ENCODE data around the gene LHFPL3.
"Not testable (repeated sequence)": the region's sequence is repeated elsewhere in the genome, so short reads cannot be mapped to it uniquely, and the experiment has no call there.

Gene LHFPL3

GRCh38 chr7:104482362-104483037, 154.1 kb downstream of the LHFPL3 start:
- DNase-seq (ENCODE audit: low read depth in 2 of 2) = no peak

DNA sequence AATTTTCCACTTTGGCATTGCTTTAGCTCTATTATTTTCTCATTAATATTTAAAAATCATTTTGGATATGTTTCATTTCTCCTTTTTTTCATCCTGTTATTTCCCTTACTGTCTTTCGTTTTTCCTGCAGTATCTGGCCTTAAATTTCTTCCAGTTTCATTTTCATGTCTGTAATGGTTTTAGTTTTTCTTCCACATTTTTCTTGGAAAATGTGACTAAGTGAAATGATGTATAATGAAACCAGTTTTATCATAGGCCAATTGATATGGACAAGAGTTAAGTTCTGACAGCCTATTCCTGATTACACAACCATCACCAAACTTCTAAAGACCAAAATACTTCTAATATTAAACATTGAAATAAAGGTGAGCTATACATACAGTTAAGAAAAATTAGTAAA, 158.5 kb downstream of the LHFPL3 start:
- DNase-seq (ENCODE audit: low read depth in 2 of 2) = no peak

GRCh38 chr7:104487642-104488041, 159.2 kb downstream of the LHFPL3 start:
- no peak for DNase-seq (ENCODE audit: low read depth in 2 of 2)

- DNase-seq (ENCODE audit: low read depth in 2 of 2) = no peak
Measured at GRCh38 chr7:104497379-104497967, 169.1 kb downstream of the LHFPL3 start.

- no peak for DNase-seq (ENCODE audit: low read depth in 2 of 2)
Measured at GRCh38 chr7:104499975-104500374, 171.6 kb downstream of the LHFPL3 start.

GRCh38 chr7:104509874-104510273, 181.5 kb downstream of the LHFPL3 start:
- no peak for DNase-seq (ENCODE audit: low read depth in 2 of 2)

DNA sequence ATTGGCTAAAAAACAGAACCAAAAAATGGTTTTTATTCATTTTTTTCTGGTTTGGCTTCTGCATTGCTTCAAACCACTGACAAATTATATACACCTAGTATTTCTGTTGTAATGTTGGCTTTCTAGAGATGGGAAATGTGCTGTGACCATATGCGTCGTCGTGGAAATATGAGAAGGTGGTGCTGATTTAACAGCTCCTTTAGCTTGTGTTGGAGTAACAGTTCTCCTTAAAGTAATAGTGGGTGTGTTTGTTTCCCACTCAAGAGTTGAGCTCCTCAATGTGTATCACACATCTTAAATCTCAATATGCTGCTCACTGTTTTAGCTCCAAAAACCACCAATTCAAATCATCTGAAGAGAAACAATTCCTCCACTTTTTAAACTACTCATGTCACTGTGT, 196.4 kb downstream of the LHFPL3 start:
- DNase-seq (ENCODE audit: low read depth in 2 of 2) = no peak

GRCh38 chr7:104528142-104528541, 199.7 kb downstream of the LHFPL3 start:
- DNase-seq (ENCODE audit: low read depth in 2 of 2) = no peak

DNA sequence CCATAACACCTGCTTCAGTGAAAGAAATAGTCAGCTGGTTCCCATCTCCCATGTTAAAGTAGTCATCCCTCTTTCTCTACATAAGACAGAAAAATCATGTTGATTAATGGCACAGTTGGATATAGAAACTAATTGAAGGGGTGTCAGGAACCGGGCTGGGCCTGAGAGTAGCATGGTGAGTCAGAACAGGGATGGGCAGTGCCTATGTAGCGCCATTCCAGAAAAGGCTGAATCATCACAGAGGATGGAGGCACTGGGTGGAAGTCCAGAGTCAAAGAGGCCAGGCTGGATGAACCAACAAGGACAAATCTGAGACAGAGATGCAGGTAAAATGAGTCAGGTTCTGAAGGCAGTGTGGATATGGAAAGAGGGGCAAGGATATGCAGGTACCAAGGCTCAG, 201.2 kb downstream of the LHFPL3 start:
- no peak for DNase-seq (ENCODE audit: low read depth in 2 of 2)

GRCh38 chr7:104530251-104530650, 201.8 kb downstream of the LHFPL3 start:
- no peak for DNase-seq (ENCODE audit: low read depth in 2 of 2)

GRCh38 chr7:104534149-104534548, 205.7 kb downstream of the LHFPL3 start:
- DNase-seq (ENCODE audit: low read depth in 2 of 2) = no peak

- DNase-seq (ENCODE audit: low read depth in 2 of 2) = no peak
Measured at GRCh38 chr7:104535841-104536240, 207.4 kb downstream of the LHFPL3 start.

DNA sequence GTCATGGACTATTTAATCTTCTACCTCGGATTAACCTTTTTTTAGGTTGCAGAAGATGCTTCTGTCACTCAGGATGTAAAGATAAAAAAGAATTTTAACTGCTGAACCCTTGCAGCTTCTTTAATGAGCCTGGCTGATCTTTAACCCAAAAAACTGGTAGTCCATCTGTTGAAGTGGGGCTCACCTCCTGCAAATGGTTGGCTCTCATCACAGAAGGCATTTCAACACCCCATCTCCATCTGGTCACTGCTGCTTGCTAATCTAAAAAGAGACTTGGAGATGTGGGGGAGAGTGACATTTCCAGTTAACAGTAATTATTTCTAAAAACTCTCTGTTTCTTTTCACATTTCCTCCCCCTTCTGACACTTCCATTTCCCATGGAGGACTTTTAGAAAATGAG, 208.6 kb downstream of the LHFPL3 start:
- no peak for DNase-seq (ENCODE audit: low read depth in 2 of 2)

- DNase-seq (ENCODE audit: low read depth in 2 of 2) = no peak
Measured at GRCh38 chr7:104538152-104538551, 209.7 kb downstream of the LHFPL3 start.

- no peak for DNase-seq (ENCODE audit: low read depth in 2 of 2)
Measured at GRCh38 chr7:104541897-104542296, 213.5 kb downstream of the LHFPL3 start.

DNA sequence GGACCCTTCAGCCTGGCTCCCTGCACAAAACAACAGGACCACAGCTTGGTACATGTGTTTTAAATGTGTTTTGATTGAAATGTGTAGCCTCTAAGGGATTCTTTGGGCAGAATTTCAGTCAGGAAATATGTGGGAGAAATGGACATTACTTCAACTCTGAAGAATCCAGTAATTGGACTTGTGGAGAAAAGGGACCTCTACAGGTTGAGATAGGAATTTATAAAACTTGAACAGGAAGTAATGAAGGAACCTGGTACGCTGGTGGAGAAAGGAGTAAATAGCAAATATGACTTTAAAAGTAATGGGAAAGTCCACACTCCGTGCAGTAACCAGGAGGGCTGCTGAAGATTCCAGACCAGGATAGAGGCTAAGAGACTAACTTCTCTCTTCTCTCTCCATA, 220.5 kb downstream of the LHFPL3 start:
- DNase-seq (ENCODE audit: low read depth in 2 of 2) = no peak

GRCh38 chr7:104550362-104550761, 222.0 kb downstream of the LHFPL3 start:
- no peak for DNase-seq (ENCODE audit: low read depth in 2 of 2)

- DNase-seq (ENCODE audit: low read depth in 2 of 2) = no peak
Measured at GRCh38 chr7:104551226-104551625, 222.8 kb downstream of the LHFPL3 start.

DNA sequence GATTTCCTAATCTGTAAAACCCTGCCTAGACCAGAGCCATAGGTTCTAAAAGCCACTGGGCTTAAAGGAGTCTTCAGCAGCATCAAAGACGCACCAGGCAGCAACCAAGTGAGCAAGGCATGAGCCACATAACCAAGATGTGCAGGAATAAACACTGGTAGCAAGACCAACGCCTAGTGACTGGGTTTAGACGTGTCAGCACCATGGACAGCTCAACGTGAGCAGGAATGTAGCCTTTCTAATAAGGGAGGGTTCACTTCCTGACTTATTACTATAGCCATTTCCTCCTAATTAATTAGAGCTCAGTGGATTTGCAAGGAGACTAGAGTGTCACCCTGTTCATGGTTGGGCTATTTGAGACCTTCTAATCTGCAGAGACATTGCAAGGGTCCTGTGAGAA, 223.7 kb downstream of the LHFPL3 start:
- peak in 1 of 2 experiments; percentile 2 for DNase-seq (ENCODE audit: low read depth in 2 of 2)

DNA sequence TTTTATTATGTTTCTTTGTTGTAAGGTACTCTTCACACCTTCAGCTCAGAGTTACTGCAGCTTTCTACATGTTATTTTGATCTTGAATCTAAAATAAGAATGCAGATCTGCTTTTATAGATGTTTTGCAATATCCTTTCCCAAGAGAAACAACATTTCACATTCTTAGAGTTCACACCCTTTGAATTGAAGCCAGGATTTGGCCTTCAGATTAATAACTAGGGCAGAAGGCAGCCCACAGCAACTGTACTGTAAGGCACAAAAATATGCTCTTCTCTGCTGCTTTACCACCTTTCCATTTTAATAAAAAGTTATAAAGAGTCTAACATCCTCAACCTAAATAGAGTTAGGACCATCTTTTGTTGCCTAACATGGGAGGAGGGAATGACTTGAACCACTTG, 224.7 kb downstream of the LHFPL3 start:
- DNase-seq (ENCODE audit: low read depth in 2 of 2) = no peak

DNA sequence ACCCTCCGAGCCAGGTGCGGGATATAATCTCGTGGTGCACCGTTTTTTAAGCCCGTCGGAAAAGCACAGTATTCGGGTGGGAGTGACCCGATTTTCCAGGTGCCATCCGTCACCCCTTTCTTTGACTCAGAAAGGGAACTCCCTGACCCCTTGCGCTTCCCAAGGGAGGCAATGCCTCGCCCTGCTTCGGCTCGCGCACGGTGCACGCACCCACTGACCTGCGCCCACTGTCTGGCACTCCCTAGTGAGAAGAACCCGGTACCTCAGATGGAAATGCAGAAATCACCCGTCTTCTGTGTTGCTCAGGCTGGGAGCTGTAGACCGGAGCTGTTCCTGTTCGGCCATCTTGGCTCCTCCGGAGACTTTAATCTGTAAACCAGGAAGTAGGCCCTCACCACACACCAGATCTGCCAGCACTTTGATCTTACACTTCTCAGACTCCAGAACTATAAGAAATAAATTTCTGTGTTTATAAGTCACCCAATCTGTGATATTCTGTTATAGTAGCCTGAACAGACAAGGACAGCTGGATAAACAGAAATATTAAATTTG, 235.0 kb downstream of the LHFPL3 start:
- DNase-seq (ENCODE audit: low read depth in 2 of 2) = not testable (repeated sequence)

- DNase-seq (ENCODE audit: low read depth in 2 of 2) = no peak
Measured at GRCh38 chr7:104569751-104570150, 241.3 kb downstream of the LHFPL3 start.

DNA sequence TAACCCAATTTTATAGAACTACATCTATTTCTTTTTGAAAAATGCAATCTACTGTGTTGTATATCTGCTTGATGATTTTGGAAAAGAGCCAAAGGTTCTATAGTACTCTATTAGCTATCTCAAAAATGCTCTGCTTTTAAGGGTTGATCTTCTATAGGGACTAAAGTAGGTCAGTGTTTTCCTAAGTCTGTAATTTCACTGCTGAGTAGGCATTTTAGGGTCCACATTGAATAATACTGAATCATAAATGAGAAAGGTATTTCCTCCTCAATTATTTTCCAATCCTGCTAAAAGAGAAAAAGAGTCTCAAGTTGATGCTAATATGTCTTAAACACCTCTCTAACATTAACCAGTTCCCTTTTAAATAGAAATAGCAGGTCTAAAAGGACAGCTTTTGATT, 244.2 kb downstream of the LHFPL3 start:
- DNase-seq (ENCODE audit: low read depth in 2 of 2) = no peak

DNA sequence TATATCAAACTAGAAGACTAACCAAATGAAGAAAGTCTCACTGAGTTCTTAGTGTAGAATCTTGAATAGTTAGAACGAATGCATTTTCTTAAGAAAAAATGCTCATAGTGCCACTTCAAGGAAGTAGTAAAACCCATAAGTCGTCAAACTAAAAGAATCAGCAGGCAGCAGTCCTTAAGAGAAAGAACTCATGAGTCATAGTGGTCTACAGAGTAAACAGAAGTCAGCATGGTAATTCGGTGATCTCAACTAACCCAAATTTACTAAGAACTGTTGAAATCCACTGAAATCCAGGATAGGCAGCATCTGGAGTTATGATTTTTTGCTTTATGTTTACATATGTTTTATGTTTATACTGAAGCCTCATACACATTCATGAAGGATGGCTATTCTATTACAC, 256.2 kb downstream of the LHFPL3 start:
- DNase-seq (ENCODE audit: low read depth in 2 of 2) = no peak

Measured in stimulated activated CD4-positive, alpha-beta T cell treated with anti-CD3 and anti-CD28 coated beads, Interleukin-12 subunit alpha, Interleukin-12 subunit beta, amount 100 ng/mL, for 24 hours (primary cell).